ENCODE results near the gene CD36. TPM values are rescaled to one million over a fixed set of nuclear protein-coding genes. Genes with fewer than 3 reads are reported as not detected.

The CD36 gene
- total RNA-seq, 2 donors from 2014 or later: 76.0 to 120 TPM

GRCh38 chr7:80630608-80631405 is 7.6 kb upstream of the CD36 start:
- no peak for TF ChIP-seq POLR2A (IDR thresholded peaks at IDR 0.05)
- TF ChIP-seq, protein P1, sequence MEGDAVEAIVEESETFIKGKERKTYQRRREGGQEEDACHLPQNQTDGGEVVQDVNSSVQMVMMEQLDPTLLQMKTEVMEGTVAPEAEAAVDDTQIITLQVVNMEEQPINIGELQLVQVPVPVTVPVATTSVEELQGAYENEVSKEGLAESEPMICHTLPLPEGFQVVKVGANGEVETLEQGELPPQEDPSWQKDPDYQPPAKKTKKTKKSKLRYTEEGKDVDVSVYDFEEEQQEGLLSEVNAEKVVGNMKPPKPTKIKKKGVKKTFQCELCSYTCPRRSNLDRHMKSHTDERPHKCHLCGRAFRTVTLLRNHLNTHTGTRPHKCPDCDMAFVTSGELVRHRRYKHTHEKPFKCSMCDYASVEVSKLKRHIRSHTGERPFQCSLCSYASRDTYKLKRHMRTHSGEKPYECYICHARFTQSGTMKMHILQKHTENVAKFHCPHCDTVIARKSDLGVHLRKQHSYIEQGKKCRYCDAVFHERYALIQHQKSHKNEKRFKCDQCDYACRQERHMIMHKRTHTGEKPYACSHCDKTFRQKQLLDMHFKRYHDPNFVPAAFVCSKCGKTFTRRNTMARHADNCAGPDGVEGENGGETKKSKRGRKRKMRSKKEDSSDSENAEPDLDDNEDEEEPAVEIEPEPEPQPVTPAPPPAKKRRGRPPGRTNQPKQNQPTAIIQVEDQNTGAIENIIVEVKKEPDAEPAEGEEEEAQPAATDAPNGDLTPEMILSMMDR (IDR thresholded peaks at IDR 0.05): no peak
- H3K27me3 ChIP-seq: no peaks in the 10 kb centered on the region
- H3K4me1 ChIP-seq: no peaks in the 10 kb centered on the region
- ATAC-seq (no peak), DNase-seq (no peak)
- H3K27ac ChIP-seq: no peak overlapping the region
- H3K9me3 ChIP-seq: no peaks in the 10 kb centered on the region
- no peaks in the 10 kb centered on the region for H3K36me3 ChIP-seq (replicated peaks in 1 of 2; ENCODE audit: insufficient read depth in 1 of 2, low read depth in 2 of 2)
- intact Hi-C loops (cut with DNase I): no loop called here
- 59 to 66% methylated on average over 7 of the region's 7 CpGs for WGBS, 2 donors
- no peak overlapping the region for H3K4me3 ChIP-seq

- Histone ChIP-seq H3K36me3 (replicated peaks in 1 of 2; ENCODE audit: insufficient read depth in 1 of 2, low read depth in 2 of 2) (no peaks in the 10 kb centered on the region), H3K4me1 (no peaks in the 10 kb centered on the region), H3K27me3 (no peaks in the 10 kb centered on the region), H3K27ac (no peak overlapping the region), H3K9me3 (no peaks in the 10 kb centered on the region), H3K4me3 (no peak overlapping the region)
- ATAC-seq: no peak
- intact Hi-C loops (cut with DNase I): no loop called here
- DNase-seq: no peak
- TF ChIP-seq, protein P1 (IDR thresholded peaks at IDR 0.05): no peak
- TF ChIP-seq POLR2A (IDR thresholded peaks at IDR 0.05): no peak
These were observed 7.0 kb upstream of the CD36 start for GRCh38 chr7:80631421-80631820.

GRCh38 chr7:80632139-80632538 is 6.3 kb upstream of the CD36 start:
- no peak overlapping the region for H3K4me3 ChIP-seq
- DNase-seq: no peak
- ATAC-seq: no peak
- no peaks in the 10 kb centered on the region for H3K9me3 ChIP-seq
- no peaks in the 10 kb centered on the region for H3K36me3 ChIP-seq (replicated peaks in 1 of 2; ENCODE audit: insufficient read depth in 1 of 2, low read depth in 2 of 2)
- WGBS, 2 donors: 24 to 32% methylated on average over 1 of the region's 1 CpG
- H3K27me3 ChIP-seq: no peaks in the 10 kb centered on the region
- no peak overlapping the region for H3K27ac ChIP-seq
- intact Hi-C loops (cut with DNase I): no loop called here
- TF ChIP-seq, protein P1 (IDR thresholded peaks at IDR 0.05): no peak
- TF ChIP-seq POLR2A (IDR thresholded peaks at IDR 0.05): no peak
- H3K4me1 ChIP-seq: no peaks in the 10 kb centered on the region

- no peaks in the 10 kb centered on the region for H3K4me1 ChIP-seq
- H3K27me3 ChIP-seq: no peaks in the 10 kb centered on the region
- no peaks in the 10 kb centered on the region for H3K9me3 ChIP-seq
- TF ChIP-seq, protein P1 (IDR thresholded peaks at IDR 0.05): no peak
- TF ChIP-seq POLR2A (IDR thresholded peaks at IDR 0.05): no peak
- intact Hi-C loops (cut with DNase I): no loop called here
- 25 to 27% methylated on average over 3 of the region's 3 CpGs for WGBS, 2 donors
- no peaks in the 10 kb centered on the region for H3K36me3 ChIP-seq (replicated peaks in 1 of 2; ENCODE audit: insufficient read depth in 1 of 2, low read depth in 2 of 2)
- no peak for DNase-seq
- ATAC-seq: no peak
- H3K27ac ChIP-seq: no peak overlapping the region
- no peak overlapping the region for H3K4me3 ChIP-seq
These were observed 5.6 kb upstream of the CD36 start for GRCh38 chr7:80632819-80633218.

DNA sequence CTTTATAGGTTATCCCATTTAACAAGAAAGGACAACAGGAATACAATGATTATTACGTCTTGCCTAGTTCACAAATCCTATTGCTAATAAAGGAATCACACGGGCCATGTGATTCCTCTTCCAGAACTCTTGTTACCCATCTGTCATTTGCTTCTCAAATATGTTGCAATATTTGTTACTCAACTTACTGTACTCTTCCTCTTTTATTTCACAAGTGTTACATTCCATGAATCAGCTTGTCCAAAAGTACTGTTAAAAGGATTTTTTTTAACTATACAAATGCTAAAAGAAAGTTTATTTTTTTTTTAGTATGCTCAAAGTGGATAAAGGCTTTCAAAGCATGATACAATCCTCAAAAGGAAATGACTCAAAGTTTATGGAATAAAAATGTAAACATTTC is 3.9 kb upstream of the CD36 start:
- no peaks in the 10 kb centered on the region for H3K9me3 ChIP-seq
- DNase-seq: no peak
- H3K4me1 ChIP-seq: no peaks in the 10 kb centered on the region
- 48 to 58% methylated on average over 2 of the region's 2 CpGs for WGBS, 2 donors
- intact Hi-C loops (cut with DNase I): no loop called here
- no peaks in the 10 kb centered on the region for H3K27me3 ChIP-seq
- H3K36me3 ChIP-seq (replicated peaks in 1 of 2; ENCODE audit: insufficient read depth in 1 of 2, low read depth in 2 of 2): no peaks in the 10 kb centered on the region
- H3K27ac ChIP-seq: no peak overlapping the region
- TF ChIP-seq, protein P1 (IDR thresholded peaks at IDR 0.05): no peak
- TF ChIP-seq POLR2A (IDR thresholded peaks at IDR 0.05): no peak
- no peak overlapping the region for H3K4me3 ChIP-seq
- no peak for ATAC-seq

All from body of pancreas (tissue), 4 donors.